ENCODE results near the gene C2orf68.
A peak's percentile ranks its signal among the peaks of the same experiment; 100 is the strongest.
"Not testable (repeated sequence)": the region's sequence is repeated elsewhere in the genome, so short reads cannot be mapped to it uniquely, and the experiment has no call there.

The C2orf68 gene, protein sequence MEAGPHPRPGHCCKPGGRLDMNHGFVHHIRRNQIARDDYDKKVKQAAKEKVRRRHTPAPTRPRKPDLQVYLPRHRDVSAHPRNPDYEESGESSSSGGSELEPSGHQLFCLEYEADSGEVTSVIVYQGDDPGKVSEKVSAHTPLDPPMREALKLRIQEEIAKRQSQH

DNA sequence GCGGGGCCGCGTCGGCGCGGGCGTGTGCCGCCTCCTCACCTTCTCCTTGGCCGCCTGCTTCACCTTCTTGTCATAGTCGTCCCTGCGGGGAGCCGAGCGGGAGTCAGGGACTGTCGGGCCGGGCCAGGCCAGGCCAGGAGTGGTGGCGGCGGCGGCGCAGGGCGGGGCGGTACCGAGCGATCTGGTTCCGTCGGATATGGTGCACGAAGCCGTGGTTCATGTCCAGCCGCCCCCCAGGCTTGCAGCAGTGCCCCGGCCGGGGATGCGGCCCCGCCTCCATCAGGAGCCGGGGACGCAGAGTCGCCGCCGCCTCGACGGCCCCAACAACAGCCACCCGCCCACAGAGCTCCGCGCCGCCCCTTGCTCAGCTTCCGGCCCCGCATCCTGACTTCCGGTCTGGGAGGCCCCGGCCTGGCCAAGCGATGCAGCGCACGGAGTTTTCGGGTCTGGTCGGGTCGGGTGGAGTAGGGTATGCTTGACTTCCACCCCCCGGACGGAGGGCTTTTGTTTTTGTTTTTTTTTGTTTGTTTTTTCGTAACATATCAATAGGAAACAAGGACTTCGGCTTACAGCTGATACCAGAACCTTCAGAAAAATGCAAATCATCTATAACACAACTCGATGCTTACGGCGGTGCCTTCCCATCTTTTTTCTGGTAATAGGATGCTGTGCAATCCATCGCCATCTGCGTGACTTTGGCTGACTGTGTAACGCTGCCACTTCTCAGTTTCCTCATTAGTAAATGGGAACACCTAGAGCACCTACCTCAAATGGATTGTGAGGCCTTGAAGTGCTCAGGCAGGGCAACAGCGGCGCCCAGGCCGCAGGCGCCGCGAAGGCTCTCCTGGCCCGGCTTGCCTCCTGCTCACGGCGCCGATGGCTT lies at the start of gene C2orf68:
Gene C2orf68 (minus strand): TSS at position 362 of the 883 bp plus-strand sequence. CDS start 82 bp downstream, at position 280.
- Histone ChIP-seq H3K9ac (peak within 1 kb of the TSS; percentile 85 to 94 (median 90)), H3K36me3 (peaks cover 28 to 36% (median 34%) of the 10 kb centered on the region in 11 experiments), H3K27ac (peak within 1 kb of the TSS; percentile 64 to 89 (median 83)), H4K20me1 (peaks cover 10 to 39% (median 25%) of the 10 kb centered on the region in 11 experiments; a peak in 17 of 22 replicates), H3K4me1 (peaks cover 28 to 51% (median 41%) of the 10 kb centered on the region in 10 experiments), H3K4me3 (peak within 1 kb of the TSS; percentile 85 to 99 (median 92)), H3K27me3 (no peaks in the 10 kb centered on the region), H3K4me2 (peak within 1 kb of the TSS; percentile 79 to 99 (median 89)), H3K9me3 (replicated peaks in 1 of 11) (no peaks in the 10 kb centered on the region)
- no peak for TF ChIP-seq Cebpa-rat (IDR thresholded peaks at IDR 0.05)

DNA sequence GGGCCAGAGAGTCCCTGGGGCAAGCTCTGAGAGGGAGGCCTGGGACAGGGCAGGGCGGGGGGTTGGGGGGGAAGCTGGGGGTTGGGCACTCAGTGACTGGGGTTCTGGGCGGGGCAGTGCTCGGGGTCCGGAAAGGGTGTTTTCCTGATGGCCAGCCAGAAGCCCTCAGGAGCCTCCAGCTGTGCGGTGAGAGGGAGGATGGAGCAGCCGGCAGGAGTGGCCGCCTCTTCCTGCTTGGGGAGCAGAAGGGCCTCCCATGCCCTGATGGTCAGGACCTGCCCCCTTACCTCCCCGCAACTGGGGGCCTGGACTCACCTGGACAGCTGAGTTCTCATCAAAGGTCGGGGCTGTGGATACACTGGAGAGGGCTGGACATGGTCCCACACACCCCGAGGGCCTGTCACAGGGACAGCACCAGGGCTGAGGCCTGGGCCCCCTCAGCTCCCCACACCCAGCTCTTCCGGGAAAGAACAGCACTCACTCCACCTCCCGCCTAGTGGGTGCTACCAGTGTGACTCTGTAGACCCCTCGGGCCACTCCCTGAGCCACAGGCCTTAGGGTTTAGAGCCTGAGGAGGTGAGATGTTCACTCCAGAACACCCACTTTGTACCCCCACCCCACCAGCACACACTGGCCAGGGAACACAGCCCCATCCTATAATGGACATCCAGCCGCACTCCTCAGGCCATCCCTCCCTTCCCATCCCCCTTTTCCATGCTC lies 49.4 kb upstream of the C2orf68 start:
- TF ChIP-seq Cebpa-rat (IDR thresholded peaks at IDR 0.05), result no peak
- Histone ChIP-seq H3K9me3 (replicated peaks in 1 of 11) (no peaks in the 10 kb centered on the region), H4K20me1 (peaks cover 0 to 22% (median 0%) of the 10 kb centered on the region in 11 experiments; a peak in 4 of 22 replicates), H3K4me1 (peaks cover 0 to 7% (median under 1%) of the 10 kb centered on the region in 10 experiments; a peak in 7 of 20 replicates), H3K36me3 (peaks cover 10 to 41% (median 30%) of the 10 kb centered on the region in 11 experiments), H3K4me2 (no peak overlapping the region), H3K9ac (no peak overlapping the region; a peak in 1 of 22 replicates), H3K27me3 (no peaks in the 10 kb centered on the region), H3K27ac (no peak overlapping the region), H3K4me3 (no peak overlapping the region)

DNA sequence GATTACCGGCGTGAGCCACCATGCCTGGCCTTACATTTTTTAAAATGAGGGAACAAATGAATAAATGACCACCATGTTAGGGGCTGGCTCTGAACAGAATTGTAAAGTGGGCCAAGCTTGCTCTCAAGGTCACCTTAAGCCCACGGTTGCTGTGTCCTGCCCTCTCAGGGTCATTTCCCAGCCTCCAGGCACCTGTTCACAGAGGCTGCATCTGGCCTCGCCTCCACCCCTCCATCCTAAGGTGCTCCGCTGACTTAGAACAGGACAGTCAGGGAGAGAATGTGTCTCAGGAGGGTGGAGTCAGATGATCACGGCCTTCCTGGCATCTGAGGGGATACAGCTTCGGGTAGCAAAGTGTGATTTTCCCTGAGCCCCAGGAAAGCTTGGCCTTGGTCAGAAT lies 48.9 kb upstream of the C2orf68 start:
- Histone ChIP-seq H3K4me3 (no peak overlapping the region), H3K27me3 (no peaks in the 10 kb centered on the region), H3K9ac (no peak overlapping the region), H3K4me2 (no peak overlapping the region), H3K9me3 (replicated peaks in 1 of 11) (no peaks in the 10 kb centered on the region), H3K27ac (no peak overlapping the region), H4K20me1 (peaks cover 0 to 22% (median 0%) of the 10 kb centered on the region in 11 experiments; a peak in 4 of 22 replicates), H3K36me3 (peaks cover 16 to 46% (median 35%) of the 10 kb centered on the region in 11 experiments), H3K4me1 (peaks cover 0 to 6% (median 0%) of the 10 kb centered on the region in 10 experiments; a peak in 1 of 20 replicates)
- TF ChIP-seq Cebpa-rat (IDR thresholded peaks at IDR 0.05), result no peak

DNA sequence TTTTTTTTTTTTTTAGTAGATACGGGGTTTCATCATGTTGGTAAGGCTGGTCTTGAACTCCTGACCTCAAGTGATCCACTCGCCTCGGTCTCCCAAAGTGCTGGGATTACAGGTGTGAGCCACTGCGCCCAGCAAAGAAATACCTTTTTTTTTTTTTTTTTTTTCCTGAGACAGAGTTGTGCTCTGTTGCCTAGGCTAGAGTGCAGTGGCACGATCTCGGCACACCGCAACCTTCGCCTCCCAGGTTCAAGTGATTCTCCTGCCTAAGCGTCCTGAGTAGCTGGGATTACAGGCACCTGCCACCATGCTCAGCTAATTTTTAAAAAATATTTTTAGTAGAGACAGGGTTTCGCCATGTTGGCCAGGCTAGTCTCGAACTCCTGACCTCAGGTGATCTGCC lies 48.4 kb upstream of the C2orf68 start:
- not testable (repeated sequence) for H3K4me3 ChIP-seq; H3K9me3 ChIP-seq (replicated peaks in 1 of 11); H3K27me3 ChIP-seq; H3K4me2 ChIP-seq; H3K4me1 ChIP-seq; H3K27ac ChIP-seq; H3K9ac ChIP-seq
- H4K20me1 ChIP-seq, result peaks cover 0 to 22% (median 0%) of the 10 kb centered on the region in 11 experiments; a peak in 4 of 22 replicates
- H3K36me3 ChIP-seq, result peaks cover 20 to 51% (median 36%) of the 10 kb centered on the region in 11 experiments

DNA sequence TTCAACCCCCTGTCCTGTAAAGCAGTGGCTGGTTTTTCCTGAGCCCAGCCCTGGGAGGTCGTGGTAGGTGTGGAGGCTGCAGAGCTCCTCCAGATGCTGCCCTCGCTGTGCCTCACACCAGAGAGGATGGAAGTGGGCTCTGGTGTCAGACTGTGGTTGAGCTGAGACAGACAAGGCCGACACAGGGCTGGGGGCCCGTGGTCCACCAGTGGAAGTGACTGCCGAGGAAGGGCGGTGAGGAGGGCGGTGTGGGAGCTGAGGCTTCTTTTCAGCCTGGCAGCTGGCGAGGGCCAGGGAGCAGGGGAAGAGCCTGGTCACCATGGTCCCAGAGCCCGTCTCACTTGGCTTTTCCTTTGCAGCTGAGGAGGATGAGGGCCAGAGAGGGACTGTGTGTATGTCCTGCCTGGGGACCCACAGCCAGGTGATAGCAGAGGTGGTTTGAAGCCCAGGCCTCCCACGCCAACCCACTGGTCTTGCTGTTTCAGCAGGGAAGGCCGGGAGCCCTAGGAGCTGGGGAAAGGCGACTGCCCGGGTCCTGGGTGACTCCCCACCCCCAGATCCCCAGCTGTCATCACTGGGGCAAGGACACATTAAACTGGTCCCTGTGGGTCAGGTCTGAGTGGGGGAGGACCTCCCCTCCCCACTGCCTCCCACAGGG lies 47.6 kb upstream of the C2orf68 start:
- Histone ChIP-seq H3K4me2 (no peak overlapping the region), H3K9me3 (replicated peaks in 1 of 11) (no peaks in the 10 kb centered on the region), H3K9ac (no peak overlapping the region), H3K4me3 (no peak overlapping the region), H3K4me1 (peaks cover 0 to 6% (median 0%) of the 10 kb centered on the region in 10 experiments; a peak in 1 of 20 replicates), H3K36me3 (peaks cover 28 to 58% (median 45%) of the 10 kb centered on the region in 11 experiments), H3K27me3 (no peaks in the 10 kb centered on the region), H3K27ac (no peak overlapping the region), H4K20me1 (peaks cover 0 to 22% (median 0%) of the 10 kb centered on the region in 11 experiments; a peak in 4 of 22 replicates)
- no peak for TF ChIP-seq Cebpa-rat (IDR thresholded peaks at IDR 0.05)

DNA sequence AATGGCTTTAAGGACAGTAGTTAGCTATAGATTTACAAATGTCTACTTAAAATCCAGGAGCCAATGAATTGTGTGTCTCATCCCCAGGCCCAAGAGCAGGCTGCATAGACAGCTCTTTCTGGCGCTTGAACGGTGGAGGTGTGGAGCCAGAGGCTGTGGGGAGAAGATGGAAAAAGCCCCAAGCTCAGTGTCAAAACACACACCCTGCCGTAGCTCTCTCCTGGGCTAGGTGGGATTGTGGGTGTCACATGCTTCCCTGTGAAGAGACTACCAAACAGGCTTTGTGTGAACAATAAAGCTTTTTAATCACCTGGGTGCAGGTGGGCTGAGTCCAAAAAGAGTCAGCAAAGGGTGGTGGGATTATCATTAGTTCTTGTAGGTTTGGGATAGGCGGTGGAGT lies 45.5 kb upstream of the C2orf68 start:
- peaks cover 0 to 11% (median 0%) of the 10 kb centered on the region in 10 experiments; a peak in 4 of 20 replicates for H3K4me1 ChIP-seq
- peaks cover 48 to 79% (median 65%) of the 10 kb centered on the region in 11 experiments for H3K36me3 ChIP-seq
- H3K9ac ChIP-seq; H3K4me3 ChIP-seq; H3K27ac ChIP-seq; H3K4me2 ChIP-seq; H3K9me3 ChIP-seq (replicated peaks in 1 of 11); H3K27me3 ChIP-seq: not testable (repeated sequence)
- H4K20me1 ChIP-seq, result peaks cover 0 to 21% (median 0%) of the 10 kb centered on the region in 11 experiments; a peak in 4 of 22 replicates

DNA sequence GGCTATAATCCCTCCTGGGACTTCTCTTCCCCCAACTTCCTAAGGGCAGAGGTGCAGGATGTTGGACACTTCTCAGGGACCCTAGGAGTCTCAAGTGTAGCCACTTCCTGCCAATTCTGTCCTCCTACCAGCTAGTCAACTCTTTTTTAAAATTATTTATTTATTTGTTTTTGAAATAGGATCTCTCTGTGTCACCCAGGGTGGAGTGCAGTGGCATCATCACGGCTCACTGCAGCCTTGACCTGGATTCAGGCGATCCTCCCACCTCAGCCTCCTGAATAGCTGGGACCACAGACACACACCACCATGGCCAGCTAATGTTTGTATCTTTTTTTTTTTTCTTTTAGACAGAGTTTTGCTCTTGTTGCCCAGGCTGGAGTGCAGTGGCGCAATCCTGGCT lies 44.6 kb upstream of the C2orf68 start:
- Histone ChIP-seq H3K4me1 (peaks cover 0 to 11% (median 0%) of the 10 kb centered on the region in 10 experiments; a peak in 4 of 20 replicates), H3K36me3 (peaks cover 57 to 87% (median 74%) of the 10 kb centered on the region in 11 experiments), H3K9me3 (replicated peaks in 1 of 11) (no peaks in the 10 kb centered on the region)

DNA sequence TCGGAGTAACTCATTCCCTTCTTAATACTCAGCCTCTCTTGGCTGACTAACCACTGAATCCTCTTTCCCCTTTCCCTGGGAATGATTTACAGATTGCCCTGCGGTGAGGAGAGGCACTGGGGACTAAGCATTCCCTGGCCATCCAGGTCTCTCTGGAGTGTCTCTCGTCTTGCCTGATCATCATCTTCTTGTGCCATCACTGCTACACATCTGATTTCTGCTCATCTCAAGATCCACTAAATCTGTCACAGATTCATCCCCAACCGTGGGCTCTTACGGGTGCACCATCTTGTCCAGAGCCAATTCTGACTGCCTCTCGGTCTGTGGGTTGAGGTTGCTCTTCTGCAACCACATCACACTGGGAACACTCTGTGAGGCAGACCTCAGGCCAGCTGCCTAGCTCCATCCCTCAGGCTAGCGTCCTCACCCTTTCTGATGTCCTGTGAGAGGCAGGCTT lies 44.1 kb upstream of the C2orf68 start:
- peaks cover 0 to 21% (median 0%) of the 10 kb centered on the region in 11 experiments; a peak in 4 of 22 replicates for H4K20me1 ChIP-seq
- peaks cover 0 to 11% (median 0%) of the 10 kb centered on the region in 10 experiments; a peak in 4 of 20 replicates for H3K4me1 ChIP-seq
- H3K27ac ChIP-seq, result no peak overlapping the region
- no peak for TF ChIP-seq Cebpa-rat (IDR thresholded peaks at IDR 0.05)
- no peaks in the 10 kb centered on the region for H3K9me3 ChIP-seq (replicated peaks in 1 of 11)
- H3K27me3 ChIP-seq, result no peaks in the 10 kb centered on the region
- peaks cover 62 to 89% (median 79%) of the 10 kb centered on the region in 11 experiments for H3K36me3 ChIP-seq
- H3K9ac ChIP-seq, result no peak overlapping the region
- no peak overlapping the region for H3K4me2 ChIP-seq
- H3K4me3 ChIP-seq, result no peak overlapping the region

More for the DNA sequence above, 44.6 kb upstream of the C2orf68 start:
- no peak overlapping the region for H3K4me2 ChIP-seq
- TF ChIP-seq Cebpa-rat (IDR thresholded peaks at IDR 0.05), result no peak
- H4K20me1 ChIP-seq, result peaks cover 0 to 21% (median 0%) of the 10 kb centered on the region in 11 experiments; a peak in 4 of 22 replicates
- H3K27ac ChIP-seq, result no peak overlapping the region
- H3K4me3 ChIP-seq, result no peak overlapping the region
- H3K9ac ChIP-seq, result no peak overlapping the region
- H3K27me3 ChIP-seq, result no peaks in the 10 kb centered on the region
